VCaP (cell line): ENCODE measurements around the gene RBM8A.

Source experiments
- H3K27ac ChIP-seq: fragments of 450-650 bp; 2 replicates; pipeline ENCODE4 v1.5.1; 2017
- TF ChIP-seq, protein P1 (sequence below): fragments of 450-650 bp; conservative IDR thresholded peaks from 2 replicates; pipeline ENCODE4 v1.5.1; 2017; ENCODE audit warnings: mild to moderate bottlenecking, moderate library complexity

Gene RBM8A

GRCh38 chr1:145906954-145907753 is 20.1 kb downstream of the RBM8A start:
- TF ChIP-seq, protein P1, sequence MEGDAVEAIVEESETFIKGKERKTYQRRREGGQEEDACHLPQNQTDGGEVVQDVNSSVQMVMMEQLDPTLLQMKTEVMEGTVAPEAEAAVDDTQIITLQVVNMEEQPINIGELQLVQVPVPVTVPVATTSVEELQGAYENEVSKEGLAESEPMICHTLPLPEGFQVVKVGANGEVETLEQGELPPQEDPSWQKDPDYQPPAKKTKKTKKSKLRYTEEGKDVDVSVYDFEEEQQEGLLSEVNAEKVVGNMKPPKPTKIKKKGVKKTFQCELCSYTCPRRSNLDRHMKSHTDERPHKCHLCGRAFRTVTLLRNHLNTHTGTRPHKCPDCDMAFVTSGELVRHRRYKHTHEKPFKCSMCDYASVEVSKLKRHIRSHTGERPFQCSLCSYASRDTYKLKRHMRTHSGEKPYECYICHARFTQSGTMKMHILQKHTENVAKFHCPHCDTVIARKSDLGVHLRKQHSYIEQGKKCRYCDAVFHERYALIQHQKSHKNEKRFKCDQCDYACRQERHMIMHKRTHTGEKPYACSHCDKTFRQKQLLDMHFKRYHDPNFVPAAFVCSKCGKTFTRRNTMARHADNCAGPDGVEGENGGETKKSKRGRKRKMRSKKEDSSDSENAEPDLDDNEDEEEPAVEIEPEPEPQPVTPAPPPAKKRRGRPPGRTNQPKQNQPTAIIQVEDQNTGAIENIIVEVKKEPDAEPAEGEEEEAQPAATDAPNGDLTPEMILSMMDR: no peak
- no peak overlapping the region for H3K27ac ChIP-seq

DNA sequence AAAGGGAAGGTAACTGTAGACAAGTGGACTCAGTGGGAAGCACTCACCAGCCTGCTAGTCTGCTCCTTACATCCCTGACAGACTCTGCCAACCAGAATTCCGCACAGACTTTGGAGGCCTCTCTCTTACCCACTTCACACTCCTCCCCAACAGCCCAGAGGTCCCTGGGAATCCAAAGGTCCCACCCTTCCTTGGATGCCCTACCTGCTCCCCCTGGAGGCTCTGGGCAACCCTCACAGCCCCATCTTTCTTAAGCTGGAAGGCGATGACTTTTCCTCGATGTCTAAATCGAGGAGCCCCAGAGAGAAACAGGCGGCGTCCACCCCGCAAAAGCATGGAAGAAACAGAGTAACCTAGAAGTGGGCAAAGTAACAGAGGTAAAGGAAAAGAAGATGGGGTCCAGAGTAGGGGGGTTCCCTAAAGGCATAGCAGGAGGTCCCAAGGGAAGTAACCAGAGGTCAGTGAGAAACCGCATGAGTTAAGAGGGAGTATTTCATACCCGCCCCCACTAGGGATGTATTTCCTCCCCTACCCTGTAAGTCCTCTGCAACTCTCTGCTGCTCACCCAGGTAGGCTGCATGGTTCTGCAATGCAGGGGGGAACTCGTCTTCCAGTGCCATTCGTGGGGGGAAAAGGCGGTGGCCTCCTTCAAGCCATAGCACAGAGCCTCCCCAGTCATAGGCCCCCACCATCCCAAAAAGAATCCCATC is 25.8 kb downstream of the RBM8A start:
- TF ChIP-seq, protein P1: no peak
- H3K27ac ChIP-seq: no peak overlapping the region

DNA sequence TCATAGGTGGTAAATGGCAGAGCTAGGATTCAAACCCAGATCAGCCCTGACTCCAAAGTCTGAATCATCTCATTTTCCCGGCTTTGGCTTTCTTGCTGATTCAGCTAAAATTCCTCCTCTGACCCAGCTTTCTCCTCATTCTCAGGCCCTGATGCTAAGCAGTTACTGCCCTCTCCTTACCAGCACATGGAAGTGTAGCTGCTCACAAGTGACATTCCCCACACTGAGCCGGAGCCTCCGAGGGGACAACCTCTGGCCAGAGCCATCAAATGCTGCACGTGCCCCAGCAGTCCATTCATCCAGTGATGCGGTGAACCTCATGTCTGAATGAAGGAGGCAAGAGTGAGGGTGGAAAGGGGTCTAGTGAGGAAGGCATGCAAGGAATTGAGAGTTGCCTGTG is 28.5 kb downstream of the RBM8A start:
- no peak overlapping the region for H3K27ac ChIP-seq
- TF ChIP-seq, protein P1: no peak

GRCh38 chr1:145897969-145898368 is 29.3 kb downstream of the RBM8A start:
- no peak overlapping the region for H3K27ac ChIP-seq
- TF ChIP-seq, protein P1: no peak

DNA sequence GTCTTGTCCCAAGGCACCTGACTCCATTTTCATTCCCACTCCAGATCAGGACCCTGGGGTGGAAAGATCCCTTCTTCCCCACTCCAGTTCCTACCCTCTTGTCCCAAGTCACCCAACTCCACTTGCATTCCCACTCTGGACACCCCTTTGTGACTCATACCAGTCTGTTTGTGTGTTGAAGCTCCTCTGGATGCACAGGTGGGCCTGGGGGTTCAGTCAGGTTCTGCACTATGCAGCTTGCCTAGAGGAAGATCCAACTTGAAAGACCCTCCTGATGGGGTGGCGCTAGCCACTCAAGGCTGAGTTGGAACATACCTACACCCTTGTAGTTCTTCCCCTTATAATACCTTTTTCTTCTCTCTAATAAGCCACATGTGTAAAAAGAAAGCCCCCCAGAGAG is 31.8 kb downstream of the RBM8A start:
- TF ChIP-seq, protein P1: no peak
- H3K27ac ChIP-seq: no peak overlapping the region

- peak overlapping the region; percentile 96 for H3K27ac ChIP-seq
- TF ChIP-seq, protein P1: no peak
Observed at GRCh38 chr1:145893306-145894055, 33.8 kb downstream of the RBM8A start.

- H3K27ac ChIP-seq: peak overlapping the region; percentile 96
- TF ChIP-seq, protein P1: no peak
Observed at GRCh38 chr1:145892486-145893087, 34.7 kb downstream of the RBM8A start.
